ENCODE results near the gene RAB35. TPM values are rescaled to one million over a fixed set of nuclear protein-coding genes. Genes with fewer than 3 reads are reported as not detected.

The RAB35 gene
- total RNA-seq, 1 experiment from 2014 or later = 68.2 TPM

DNA sequence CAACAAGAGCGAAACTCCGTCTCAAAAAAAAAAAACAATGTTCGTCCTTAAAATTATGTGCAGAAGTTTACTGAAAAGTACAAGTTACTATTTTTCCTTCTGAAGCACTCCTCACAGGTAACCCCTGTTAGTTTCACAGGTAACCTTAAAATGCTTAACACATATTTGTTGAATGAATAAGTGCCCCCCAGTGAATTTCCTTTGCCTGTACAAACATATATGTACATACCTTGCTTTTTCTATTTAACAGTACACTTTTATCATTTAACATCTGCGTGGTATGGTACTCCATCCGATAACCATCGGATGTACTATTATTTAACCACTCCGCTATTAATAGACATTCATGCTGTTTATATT is 1.4 kb upstream of the RAB35 start:
- H3K27me3 Mint-ChIP-seq (ENCODE audit: unreplicated experiment) = no peaks in the 10 kb centered on the region
- intact Hi-C loops (cut with micrococcal nuclease; ENCODE audit: unreplicated experiment) = loop anchor here (5.0 kb wide), 1 partner anchor 174 kb away; the partner anchor contains the start of genes RNU4-1 and RNU4-2
- CTCF ChIA-PET = interaction anchor here (0.6 to 1.8 kb wide), 7 partner anchors 9 to 147 kb away, joined by 3 to 6 read pairs (median 3); partner anchors contain the start of genes PXN and RPLP0
- H3K4me1 Mint-ChIP-seq (ENCODE audit: low read depth, unreplicated experiment) = peaks cover 51% of the 10 kb centered on the region
- H3K36me3 Mint-ChIP-seq (ENCODE audit: insufficient read depth, unreplicated experiment) = peaks cover 64% of the 10 kb centered on the region
- peak overlapping the region; percentile 95 for H3K27ac Mint-ChIP-seq (ENCODE audit: unreplicated experiment)
- TSS peak; percentile 79 for BruUV-seq (replicated peaks)
- TF ChIP-seq, protein P1, sequence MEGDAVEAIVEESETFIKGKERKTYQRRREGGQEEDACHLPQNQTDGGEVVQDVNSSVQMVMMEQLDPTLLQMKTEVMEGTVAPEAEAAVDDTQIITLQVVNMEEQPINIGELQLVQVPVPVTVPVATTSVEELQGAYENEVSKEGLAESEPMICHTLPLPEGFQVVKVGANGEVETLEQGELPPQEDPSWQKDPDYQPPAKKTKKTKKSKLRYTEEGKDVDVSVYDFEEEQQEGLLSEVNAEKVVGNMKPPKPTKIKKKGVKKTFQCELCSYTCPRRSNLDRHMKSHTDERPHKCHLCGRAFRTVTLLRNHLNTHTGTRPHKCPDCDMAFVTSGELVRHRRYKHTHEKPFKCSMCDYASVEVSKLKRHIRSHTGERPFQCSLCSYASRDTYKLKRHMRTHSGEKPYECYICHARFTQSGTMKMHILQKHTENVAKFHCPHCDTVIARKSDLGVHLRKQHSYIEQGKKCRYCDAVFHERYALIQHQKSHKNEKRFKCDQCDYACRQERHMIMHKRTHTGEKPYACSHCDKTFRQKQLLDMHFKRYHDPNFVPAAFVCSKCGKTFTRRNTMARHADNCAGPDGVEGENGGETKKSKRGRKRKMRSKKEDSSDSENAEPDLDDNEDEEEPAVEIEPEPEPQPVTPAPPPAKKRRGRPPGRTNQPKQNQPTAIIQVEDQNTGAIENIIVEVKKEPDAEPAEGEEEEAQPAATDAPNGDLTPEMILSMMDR (IDR thresholded peaks at IDR 0.05; ENCODE audit: unreplicated experiment) = no peak
- peak overlapping the region; percentile 98 for H3K4me3 Mint-ChIP-seq (ENCODE audit: low read depth, unreplicated experiment)
- H3K9me3 Mint-ChIP-seq (ENCODE audit: low read depth, unreplicated experiment) = no peaks in the 10 kb centered on the region
- no peak for DNase-seq

DNA sequence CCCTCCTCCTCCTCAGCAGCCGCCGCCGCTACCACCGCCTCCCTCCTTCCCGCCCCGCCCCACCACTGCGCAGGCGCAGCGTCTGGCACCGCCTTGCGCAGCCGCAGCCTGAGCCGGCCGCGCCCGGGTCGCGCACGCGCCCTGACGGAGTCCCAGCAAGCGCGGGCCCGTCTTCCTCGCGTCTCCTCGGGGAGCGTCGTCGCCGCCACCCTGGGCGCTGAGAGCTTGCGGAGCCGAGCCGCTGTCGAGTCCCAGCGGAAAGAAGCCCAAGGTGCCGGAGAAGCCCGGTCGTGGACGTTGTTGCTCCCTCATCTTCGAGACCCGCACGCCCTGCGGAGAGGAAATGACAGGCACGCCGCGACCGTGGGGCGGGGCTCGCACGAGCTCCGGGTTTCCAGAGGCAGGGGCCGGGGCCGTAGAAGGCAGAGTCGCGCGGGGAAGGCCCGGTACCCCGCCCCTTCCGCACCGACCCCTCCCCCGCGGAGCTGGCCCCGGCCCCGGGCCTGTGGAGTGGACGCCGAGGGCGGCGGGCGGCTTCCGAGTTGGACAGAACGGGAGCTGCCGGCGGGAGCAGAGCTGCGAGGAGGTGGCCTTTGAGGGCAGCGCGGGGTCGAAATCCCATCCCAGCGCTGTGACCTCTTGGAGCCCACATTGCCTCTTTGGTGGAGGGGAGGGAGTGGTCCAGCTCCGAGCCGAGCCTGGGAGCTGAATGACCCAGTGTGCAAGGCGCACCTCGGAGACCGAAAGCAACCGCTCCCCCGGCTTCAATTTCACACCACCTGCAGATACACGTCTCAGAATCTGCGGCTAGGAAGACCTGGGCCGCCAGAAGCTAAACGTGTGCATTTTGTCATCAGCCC is 469 bp upstream of the RAB35 start:
- Mint-ChIP-seq H3K9me3 (ENCODE audit: low read depth, unreplicated experiment) (no peaks in the 10 kb centered on the region), H3K4me1 (ENCODE audit: low read depth, unreplicated experiment) (peaks cover 51% of the 10 kb centered on the region), H3K36me3 (ENCODE audit: insufficient read depth, unreplicated experiment) (peaks cover 65% of the 10 kb centered on the region), H3K4me3 (ENCODE audit: low read depth, unreplicated experiment) (peak overlapping the region; percentile 98), H3K27me3 (ENCODE audit: unreplicated experiment) (no peaks in the 10 kb centered on the region), H3K27ac (ENCODE audit: unreplicated experiment) (peak overlapping the region; percentile 95)
- peak; percentile 99 for DNase-seq
- TF ChIP-seq, protein P1 (IDR thresholded peaks at IDR 0.05; ENCODE audit: unreplicated experiment) = no peak
- CTCF ChIA-PET = interaction anchor here (0.6 to 1.8 kb wide), 9 partner anchors 9 to 179 kb away, joined by 3 to 6 read pairs (median 3); partner anchors contain the start of genes PXN and RPLP0
- no TSS peak for BruUV-seq (replicated peaks)
- intact Hi-C loops (cut with micrococcal nuclease; ENCODE audit: unreplicated experiment) = loop anchor here (5.0 kb wide), 1 partner anchor 175 kb away; the partner anchor contains the start of genes RNU4-1 and RNU4-2

DNA sequence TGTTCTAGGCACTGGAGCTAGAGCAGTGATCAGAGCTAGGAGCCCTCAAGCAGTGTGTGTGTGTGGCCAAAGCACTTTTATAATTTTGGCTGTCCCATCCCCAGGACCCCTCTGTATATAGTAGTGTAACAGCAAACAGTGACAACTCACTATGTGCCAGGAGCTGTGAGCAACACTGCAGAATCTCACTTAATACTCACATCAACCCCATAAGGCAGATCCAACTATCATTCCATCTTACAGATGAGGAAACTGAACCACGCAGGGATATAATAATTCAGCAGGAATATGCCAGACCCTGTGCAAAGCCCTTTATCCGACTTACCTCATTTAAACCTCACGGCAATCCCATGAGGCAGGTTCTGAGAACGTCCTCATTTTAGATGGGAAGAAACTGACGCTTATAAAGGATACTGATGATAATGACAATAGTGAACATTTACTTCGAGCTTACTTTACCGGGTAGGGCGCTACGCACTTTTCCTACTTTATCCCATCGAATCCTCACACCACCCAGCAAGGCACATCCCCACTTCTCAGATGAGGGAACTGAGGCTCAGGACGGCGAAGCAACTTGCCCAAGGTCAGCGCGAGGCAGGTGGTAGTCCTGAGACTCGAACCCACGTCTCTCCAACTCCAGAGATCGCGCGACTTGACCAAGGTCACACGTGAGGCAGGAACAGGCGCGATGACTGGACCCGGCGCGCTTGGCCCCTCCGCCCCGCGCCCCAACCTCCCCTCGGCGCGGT is 687 bp downstream of the RAB35 start:
- Mint-ChIP-seq H3K27ac (ENCODE audit: unreplicated experiment) (peak overlapping the region; percentile 96), H3K9me3 (ENCODE audit: low read depth, unreplicated experiment) (no peaks in the 10 kb centered on the region), H3K36me3 (ENCODE audit: insufficient read depth, unreplicated experiment) (peaks cover 62% of the 10 kb centered on the region), H3K27me3 (ENCODE audit: unreplicated experiment) (no peaks in the 10 kb centered on the region), H3K4me3 (ENCODE audit: low read depth, unreplicated experiment) (peak overlapping the region; percentile 98), H3K4me1 (ENCODE audit: low read depth, unreplicated experiment) (peaks cover 49% of the 10 kb centered on the region)
- TSS peak; percentile 72 for BruUV-seq (replicated peaks)
- DNase-seq = peak; percentile 52
- TF ChIP-seq, protein P1 (IDR thresholded peaks at IDR 0.05; ENCODE audit: unreplicated experiment) = no peak
- intact Hi-C loops (cut with micrococcal nuclease; ENCODE audit: unreplicated experiment) = loop anchor here (5.0 kb wide), 1 partner anchor 176 kb away; the partner anchor contains the start of genes RNU4-1 and RNU4-2
- CTCF ChIA-PET = interaction anchor here (0.6 to 1.8 kb wide), 4 partner anchors 85 to 167 kb away, joined by 3 to 7 read pairs (median 6); partner anchors contain the start of gene RPLP0

DNA sequence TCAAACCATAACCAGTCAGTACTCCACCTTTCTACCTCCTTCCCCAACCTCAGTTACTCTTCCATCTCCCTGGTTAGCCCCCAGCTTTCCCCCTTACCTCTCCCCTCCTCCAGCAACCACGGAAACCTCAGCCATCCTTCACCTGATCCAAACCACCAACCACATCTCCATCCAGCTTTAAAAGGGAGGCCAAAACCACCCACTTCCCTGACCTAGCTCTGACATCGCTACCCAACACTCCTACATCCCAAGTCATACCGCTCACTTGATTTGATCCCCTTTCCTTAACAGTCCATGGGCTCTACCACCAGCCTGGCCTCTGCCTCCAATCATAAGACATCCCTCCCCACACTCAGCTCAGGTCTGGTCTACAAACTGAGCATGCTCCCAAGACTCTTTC is 1.5 kb downstream of the RAB35 start:
- no peak for DNase-seq
- TF ChIP-seq, protein P1 (IDR thresholded peaks at IDR 0.05; ENCODE audit: unreplicated experiment) = no peak
- Mint-ChIP-seq H3K36me3 (ENCODE audit: insufficient read depth, unreplicated experiment) (peaks cover 58% of the 10 kb centered on the region), H3K4me1 (ENCODE audit: low read depth, unreplicated experiment) (peaks cover 42% of the 10 kb centered on the region), H3K27ac (ENCODE audit: unreplicated experiment) (peak overlapping the region; percentile 96), H3K4me3 (ENCODE audit: low read depth, unreplicated experiment) (peak overlapping the region; percentile 98), H3K27me3 (ENCODE audit: unreplicated experiment) (no peaks in the 10 kb centered on the region), H3K9me3 (ENCODE audit: low read depth, unreplicated experiment) (no peaks in the 10 kb centered on the region)
- CTCF ChIA-PET = interaction anchor here (0.6 to 0.7 kb wide), 3 partner anchors 26 to 167 kb away, joined by 3 to 7 read pairs (median 4); partner anchors contain the start of gene BICDL1
- intact Hi-C loops (cut with micrococcal nuclease; ENCODE audit: unreplicated experiment) = loop anchor here (5.0 kb wide), 1 partner anchor 177 kb away; the partner anchor contains the start of genes RNU4-1 and RNU4-2
- no TSS peak for BruUV-seq (replicated peaks)
